ENCODE results near the gene FOXO1.
"Not testable (repeated sequence)": the region's sequence is repeated elsewhere in the genome, so short reads cannot be mapped to it uniquely, and the experiment has no call there.

Gene FOXO1

DNA sequence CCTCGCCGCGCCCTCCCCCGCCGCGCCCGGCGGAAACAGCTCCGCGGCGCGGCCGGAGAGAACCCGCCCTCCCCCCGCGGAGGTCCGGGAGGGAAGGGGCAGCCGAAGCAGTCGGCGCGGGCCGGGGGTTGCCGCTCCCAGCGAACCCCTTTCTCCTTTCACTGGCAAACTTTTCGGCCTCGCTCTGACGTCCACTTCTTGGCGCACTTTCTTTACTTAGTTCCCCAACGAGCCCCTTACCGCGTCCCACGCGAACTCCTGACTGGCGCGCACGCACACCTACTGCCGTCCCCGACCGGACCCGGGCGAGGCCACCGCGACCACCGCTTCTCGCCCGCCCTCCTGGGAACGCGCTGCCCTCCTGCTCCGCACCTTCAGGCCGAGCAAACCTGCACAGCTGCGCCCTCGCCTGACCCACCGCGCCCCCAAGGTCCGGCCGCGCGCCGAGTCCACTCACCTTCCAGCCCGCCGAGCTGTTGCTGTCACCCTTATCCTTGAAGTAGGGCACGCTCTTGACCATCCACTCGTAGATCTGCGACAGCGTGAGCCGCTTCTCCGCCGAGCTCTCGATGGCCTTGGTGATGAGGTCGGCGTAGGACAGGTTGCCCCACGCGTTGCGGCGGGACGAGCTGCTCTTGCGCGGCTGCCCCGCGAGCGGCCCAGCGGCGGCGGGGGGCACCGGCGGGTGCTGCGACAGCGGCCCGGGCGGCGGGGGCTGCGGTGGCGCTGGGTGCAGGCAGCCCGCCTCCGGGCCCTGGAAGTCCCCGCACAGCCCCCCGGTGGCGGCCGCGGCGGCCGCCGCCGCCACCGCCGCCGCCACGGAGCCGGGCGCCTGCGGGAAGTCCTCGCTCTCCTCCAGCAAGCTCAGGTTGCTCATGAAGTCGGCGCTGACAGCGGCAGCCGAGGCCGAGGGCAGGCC is 1.1 kb downstream of the FOXO1 start:
- DNase-seq: peak; percentile 35

DNA sequence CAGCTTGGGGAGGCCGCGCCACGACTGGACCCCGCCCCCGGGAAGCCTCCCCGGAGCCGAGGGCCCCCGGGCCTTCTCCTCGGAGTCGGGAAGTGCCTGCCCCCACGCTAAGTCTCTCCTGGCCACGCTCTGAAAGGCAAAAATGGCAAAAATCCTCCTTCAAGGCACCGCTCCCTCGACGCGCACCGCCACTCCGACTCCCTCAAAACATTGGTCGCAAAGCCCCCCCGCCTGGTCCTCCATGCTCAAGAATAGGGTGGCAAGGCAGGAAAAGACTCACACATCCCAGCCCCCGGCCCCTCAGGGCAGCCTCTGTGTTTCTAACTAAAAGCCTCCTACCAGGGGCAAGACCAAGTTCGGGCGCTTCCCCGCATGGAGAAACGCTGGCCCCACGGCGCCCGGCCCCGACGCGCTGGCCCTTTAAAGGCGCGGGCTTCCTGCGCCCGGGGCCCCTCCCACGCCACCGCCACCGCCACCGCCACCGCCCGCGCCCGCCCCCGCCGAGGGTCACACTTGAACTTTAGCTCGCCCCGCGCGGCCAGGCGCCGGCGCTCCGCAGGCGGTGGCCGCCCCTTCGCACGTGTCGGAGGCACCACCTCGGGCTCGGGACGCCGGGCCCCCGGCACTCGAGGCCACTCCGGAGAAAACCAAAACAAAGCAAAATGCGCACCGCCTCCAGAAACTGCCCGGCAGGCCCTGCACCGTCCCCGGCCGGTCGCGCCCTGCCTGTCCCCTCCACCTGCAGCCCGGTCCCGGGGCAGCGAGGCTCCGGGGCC is 1.9 kb downstream of the FOXO1 start:
- DNase-seq: peak; percentile 23

DNA sequence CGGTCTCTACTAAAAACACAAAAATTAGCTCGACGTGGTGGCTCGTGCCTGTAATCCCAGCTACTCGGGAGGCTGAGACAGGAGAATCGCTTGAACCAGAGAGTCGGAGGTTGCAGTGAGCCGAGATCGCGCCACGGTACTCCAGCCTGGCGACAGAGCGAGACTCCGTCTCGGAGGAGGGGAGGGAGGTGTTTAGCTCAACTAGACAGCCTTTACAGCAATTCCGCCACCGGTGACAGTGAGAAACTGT is 2.4 kb downstream of the FOXO1 start:
- DNase-seq: not testable (repeated sequence)

DNA sequence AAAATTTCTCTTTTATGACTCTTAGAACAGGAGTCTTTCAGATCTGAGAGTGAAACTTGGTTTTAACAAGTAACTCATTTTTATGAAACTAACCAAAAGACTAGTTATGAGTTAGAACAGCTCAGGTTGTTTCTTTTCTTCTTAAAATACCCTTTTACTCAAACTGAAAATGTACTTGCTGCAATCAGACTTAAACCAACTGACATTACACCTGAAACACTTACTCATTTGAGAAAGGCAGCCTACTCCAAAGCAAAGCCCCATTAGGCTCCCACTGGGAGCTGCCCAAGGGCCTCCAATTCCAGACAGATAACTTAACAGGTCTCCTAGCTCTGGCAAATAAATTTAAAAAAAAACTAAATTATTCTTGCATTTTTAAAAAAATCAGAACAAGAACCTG is 3.6 kb downstream of the FOXO1 start:
- no peak for DNase-seq

DNA sequence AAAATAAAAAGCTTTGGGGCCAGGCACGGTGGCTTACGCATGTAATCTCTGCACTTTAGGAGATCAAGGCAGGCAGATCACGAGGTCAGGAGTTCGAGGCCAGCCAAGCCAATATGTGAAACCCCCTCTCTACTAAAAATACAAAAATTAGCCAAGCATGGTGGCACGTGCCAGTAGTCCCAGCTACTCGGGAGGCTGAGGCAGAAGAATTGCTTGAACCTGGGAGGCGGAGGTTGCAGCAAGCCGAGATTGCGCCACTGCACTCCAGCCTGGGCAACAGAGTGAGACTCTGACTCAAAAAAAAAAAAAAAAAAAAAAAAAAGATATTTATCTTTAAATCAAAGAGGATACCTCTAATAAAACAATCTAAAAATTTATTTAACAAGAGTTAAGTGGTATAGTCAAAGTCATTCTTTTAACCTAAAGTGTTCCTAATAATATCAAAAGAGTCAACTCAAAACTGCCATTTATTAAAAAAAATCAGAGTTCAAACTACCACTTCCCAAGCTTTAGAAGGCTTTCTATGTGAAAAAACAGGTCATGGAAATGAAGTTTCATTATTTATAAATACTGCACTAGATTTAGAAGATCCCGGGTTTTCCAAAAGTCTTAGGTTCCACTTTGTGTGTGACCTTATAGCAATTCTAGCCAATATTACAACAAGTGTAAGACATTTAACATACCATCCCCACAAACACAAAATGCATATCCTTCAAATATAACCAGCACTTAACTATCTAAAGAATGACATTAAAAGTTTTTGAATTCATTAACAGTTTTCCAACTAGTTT is 4.4 kb downstream of the FOXO1 start:
- no peak for DNase-seq

DNA sequence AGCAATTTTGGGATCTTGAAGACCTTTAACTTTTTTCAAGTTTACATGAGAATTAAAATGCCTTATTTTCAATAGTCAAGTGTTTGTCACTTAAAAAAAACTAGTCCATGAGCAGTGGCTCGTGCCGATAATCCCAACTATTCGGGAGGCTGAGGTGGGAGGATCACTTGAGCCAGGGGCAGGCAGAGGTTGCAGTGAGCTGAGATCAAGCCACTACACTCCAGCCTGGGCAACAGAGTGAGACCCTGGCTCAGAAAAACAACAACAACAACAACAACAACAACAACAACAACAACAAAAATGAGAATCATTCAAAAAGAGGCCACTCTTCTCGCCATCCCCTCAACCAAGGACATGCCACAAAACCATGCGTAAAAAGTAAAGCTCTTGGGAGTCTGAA is 5.7 kb downstream of the FOXO1 start:
- DNase-seq: no peak

DNA sequence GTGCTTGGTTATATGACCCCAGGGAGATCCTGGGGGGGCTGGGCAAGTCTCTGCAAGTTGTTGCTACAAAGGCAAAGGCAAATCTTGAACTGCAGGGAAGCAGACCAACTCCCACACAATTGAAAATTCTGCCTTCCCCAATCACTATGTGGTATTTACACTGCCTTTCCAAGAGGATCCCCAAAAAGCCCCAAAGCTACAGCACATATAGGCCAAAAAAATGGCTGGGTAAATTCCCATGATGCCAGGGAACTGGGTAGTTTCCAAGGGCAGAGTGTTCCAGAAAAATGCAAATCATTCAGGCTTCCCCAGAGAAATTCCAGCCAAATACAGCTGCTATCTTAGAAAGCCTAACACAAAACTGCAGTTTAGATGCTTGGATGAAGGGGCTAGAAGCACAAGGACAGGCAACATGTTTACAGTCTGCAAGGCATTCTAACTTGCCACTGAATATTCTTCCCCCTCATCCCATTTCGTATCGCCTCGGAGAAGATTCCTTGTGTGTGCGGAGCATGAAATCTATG is 6.2 kb downstream of the FOXO1 start:
- DNase-seq: no peak

DNA sequence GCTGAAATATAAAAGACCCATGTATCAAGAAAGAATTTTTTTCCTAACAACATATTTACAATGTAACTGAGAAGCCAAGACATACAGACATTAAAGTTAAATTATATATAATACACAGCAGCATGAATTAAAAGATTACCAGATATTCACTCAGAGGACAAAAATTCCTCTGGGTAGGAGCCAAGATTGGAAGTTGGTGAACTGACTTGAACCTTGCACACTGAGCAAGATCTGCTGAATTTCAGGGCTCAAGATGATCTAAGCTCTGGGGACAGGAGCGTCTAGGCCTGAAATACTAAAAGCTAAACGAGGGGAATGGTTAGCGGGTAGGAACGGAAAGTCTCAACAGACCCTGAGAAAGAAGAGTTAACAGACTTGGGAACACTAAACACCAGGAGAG is 8.5 kb downstream of the FOXO1 start:
- no peak for DNase-seq

DNA sequence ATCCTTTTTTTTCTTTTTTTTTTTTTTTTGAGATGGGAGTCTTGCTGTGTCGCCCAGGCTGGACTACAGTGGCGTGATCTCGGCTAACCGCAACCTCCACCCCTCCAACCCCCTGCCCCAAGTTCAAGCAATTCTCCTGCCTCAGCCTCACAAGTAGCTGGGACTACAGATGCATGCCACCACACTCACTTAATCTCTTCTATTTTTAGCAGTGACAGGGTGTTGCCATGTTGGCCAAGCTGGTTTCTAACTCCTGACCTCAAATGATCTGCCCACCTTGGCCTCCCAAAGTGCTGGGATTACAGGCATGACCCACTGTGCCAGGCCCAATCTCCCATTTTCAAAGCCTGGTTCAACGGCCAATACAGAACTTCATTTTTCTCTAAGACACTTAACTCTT is 9.1 kb downstream of the FOXO1 start:
- DNase-seq: no peak

DNA sequence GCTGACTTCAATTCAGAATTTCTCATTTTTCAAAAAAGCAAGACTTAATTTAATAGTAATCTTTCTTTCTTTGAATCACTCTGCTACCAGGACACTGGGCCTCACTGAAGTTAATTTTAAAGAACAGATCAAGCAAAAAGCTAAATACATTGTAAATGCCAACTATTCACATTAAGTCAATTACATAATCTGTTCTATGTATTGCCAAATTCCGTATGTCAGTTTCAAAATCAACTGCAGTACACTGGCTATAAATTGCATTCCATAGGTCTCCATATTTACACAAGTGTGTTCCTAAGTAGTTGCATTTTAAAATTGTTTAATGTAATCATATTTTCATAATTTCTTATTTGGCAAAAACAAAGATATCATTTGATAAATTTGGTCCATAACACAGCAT is 10.1 kb downstream of the FOXO1 start:
- no peak for DNase-seq

DNA sequence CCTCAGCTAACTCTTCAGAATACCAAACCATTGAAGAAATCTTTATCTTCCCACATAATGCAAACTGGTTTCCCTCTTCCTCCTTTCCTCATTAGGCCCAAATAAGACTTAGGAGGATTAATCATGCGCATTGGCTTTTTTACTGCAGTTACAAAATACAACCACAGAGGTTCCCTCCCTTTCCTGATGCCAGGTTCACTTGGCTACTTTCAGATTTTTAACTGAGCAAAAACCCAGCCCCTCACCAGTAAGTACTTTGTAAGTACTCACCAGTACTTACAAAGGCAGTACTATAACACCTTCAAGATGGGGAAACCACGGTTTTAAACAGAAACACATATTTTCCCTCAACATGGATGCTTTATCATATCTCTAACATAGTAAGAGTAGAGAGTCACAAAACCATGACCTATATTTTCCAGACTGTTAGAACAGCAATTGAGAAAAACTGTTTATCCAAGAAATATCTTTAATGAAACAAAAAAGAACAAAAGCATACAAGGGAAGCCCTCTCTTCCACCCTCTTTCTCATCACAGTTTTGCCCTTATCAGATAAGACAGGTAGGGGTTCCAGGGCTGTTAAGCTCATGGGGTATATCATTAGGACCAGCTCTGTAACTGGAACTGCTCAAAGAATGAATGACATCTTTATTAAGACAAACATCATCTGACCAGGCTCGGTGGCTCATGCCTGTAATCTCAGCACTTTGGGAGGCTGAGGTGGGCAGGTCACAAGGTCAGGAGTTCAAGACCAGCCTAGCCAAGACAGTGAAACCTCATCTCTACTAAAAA is 12.7 kb downstream of the FOXO1 start:
- no peak for DNase-seq

DNA sequence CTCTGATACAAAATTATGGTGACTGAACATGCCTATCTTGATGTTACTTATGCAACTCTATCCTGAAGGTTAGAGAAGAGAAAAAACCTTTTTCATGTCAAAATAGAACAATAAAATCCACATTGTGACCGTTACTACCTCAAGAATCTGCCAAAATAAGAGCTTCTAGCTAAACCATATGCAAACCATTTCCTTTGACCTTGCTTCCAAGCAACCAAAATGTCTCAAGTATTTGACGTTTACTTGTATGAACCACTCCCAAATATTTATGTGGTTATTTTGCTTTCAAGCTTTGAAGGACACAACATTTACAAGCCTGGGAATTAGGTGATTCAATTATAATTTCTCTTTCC is 13.9 kb downstream of the FOXO1 start:
- no peak for DNase-seq

DNA sequence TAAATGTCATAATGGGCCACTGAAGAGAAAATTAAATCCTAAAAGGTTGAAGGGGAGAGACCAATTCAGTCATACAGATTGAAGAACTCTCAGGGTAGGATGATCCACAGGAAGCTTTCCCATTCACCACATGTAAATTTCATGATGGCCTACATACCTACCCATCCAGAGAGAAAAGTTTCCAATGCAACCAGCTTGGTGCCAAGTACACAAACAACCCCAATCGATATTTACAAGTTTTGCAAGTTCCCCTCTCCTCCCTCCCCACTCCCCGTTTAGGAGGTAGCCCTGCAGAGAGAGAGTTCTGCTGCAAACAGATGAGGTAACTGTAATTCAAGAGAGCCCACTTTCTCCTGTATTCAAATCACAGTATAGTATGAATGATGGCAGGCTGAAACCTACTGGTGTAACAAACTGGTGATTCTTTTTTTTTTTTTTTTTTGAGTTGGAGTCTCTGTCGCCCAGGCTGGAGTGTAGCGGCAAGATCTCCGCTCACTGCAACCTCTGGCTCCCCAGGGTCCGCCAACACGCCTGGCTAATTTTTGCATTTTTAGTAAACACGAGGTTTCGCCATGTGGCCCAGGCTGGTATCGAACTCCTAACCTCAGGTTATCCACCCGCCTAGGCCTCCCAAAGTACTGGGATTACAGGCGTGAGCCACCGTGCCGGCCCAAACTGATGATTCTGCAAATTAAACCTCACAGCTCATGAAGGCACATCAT is 14.4 kb downstream of the FOXO1 start:
- DNase-seq: no peak

DNA sequence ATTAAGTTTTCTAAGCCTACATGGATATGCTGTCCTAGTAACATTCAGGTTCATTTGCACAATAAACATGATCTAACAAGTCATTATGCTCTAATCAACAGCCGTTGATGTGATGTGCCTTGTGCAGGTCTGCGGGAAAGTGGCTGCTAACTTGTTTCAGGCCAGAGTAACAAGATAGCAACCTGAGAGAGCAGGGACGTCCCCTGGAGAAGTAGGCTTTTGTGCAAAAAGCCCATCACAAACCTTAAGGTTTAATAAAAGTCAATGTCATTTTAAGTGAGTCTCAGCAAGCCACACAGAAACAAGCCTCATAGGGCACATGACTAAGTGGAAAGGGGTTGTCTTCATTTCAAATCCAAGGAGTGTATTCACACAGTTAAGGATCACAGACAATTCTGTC is 17.6 kb downstream of the FOXO1 start:
- DNase-seq: no peak

DNA sequence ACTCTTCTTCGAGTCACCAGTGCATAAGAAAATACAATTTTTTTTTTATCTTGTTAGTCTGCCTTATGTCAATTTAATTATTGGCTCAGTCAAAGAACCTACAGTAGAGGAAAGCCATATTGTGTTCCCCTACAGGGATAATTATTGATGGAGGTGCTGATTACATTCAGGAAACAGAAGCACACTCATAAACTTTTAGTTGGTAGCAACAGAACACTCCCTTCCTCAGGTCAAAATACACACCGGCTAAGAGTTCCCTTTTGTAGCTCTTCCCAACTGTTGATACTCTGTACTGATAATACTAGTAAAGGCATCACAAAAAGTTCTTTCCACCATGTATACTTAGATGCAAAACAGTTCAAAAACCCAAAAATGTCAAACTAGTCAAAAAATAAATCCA is 18.4 kb downstream of the FOXO1 start:
- no peak for DNase-seq

DNA sequence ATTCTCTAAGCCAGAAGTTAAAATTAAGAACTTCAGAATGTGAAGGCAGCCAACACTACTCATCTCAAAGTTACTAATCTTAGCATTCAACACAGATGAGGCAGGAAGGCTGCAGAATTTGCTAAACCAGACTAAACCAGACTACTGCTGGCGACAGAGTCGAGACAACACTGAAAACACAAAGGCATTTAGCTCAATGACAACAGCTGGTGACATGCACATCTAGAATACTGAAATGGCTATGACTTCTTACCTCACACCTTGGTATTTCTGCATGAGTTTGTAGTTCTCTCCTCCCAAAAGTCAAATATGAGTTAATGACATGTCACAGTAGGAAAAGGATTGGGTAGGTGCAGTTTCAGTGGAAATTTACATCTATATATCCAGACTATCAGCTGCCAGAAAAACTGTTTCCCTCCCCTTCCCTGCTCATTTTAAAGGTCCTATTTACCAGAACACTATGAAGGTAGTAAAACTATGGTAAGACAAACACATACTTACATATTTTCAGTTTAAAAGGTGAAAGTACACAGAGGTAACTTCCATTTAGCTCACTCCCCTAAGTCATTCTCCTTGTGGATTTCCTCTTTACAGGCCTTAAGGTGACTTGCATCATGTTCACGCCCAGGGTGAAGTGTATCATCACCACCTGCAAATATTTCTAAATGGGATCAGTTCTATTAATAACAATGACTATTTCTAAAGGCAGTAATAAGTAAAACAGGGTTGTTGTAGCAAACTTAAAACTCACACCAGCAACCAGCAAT is 21.4 kb downstream of the FOXO1 start:
- no peak for DNase-seq

DNA sequence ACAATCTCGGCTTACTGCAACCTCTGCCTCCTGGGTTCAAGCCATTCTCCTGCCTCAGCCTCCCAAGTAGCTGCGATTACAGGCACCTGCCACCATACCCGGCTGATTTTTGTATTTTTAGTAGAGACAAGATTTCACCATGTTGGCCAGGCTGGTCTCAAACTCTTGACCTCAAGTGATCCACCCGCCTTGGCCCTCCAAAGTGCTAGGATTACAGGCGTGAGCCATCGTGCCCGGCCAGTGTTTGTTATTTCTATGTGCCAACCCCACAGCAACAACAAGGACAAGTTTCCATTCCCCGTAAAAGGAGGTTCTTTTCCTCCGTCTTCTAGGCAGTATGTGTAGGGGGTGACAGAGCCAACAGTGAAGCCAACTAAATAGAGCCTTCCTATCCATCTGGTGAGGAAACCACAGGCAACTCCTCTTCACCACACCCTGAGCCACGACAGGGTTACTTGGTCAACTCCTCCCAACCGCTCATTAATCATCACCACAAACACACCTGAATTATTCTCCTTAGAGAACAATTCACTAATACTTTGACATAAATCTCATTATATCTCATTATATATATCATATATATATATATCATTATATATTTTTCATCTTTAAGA is 25.5 kb downstream of the FOXO1 start:
- DNase-seq: no peak

DNA sequence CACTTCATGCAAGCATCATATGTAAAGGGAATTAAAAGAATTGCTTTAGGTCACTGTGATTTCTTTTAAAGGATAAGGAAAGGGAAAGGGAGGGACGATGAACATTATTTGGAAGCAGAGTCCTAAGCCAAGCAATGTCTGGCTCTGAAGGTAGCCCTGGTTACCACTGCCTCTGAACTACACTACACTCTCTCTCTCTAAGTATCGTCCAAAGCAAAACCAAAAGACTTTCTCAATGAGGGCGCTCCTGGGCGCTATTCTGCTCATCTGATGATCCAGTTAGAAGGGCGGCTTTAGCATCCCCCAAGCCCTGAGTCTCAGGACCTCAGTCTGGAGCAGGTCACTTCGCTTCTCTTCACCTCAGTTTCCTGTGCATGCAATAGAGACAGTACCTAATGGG is 26.2 kb downstream of the FOXO1 start:
- no peak for DNase-seq

DNA sequence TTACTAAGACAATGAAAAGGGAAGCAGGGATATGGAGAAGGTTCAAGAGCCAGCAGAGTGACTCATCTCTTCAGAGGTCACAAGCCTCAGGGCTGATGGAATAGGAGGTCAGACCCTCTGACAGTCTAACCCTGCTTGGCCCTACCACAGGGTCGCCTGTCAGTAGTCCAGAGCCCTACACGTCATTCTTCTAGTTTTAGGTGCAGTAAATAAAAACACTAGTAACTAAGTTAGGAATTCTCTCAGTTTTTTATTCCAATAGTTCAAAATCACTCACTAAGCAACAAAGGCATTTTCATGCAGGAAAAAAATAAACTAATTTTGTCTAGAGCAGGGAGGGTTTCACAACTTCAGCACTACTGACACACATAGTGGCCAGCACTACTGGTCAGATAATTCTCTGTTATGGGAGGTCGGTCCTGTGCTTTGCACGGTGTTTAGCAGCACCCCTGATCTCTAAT is 27.2 kb downstream of the FOXO1 start:
- DNase-seq: no peak

DNA sequence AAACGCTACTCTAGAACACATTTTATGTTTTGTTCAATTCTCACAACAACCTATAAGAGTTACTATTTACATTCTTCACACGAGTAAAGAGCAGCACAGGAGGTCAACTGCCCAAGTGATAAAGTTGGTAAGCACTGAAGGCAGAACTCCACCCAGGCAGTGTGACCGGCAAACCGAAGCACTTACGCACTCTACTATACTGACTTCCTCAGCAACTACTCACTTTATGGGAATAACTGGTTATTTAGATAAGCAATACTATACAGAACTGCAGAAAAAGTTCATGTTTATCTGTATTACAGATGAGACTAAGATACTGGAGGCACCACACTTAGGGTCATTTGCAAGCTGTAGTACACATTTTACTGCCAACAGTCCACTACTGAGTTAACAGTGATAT is 28.8 kb downstream of the FOXO1 start:
- DNase-seq: no peak

All from NK-92 treated with Interleukin-12 subunit alpha and Interleukin-12 subunit beta, amount 100 ng/mL, for 24 hours (cell line).